OCI-LY3 (cell line): ENCODE measurements around the gene MOCOS.

Experiments
- CTCF ChIP-seq: fragments of 200-600, 300-600 bp; sonication (generic); IDR thresholded peaks from 2 replicates; pipeline ENCODE4 v1.5.1; 2014; ENCODE audit warnings: antibody characterized with exemption, low read length, low read depth
- EZH2phosphoT487 ChIP-seq: fragments of 200-600 bp; shearing (Covaris generic); IDR thresholded peaks from 2 replicates; pipeline ENCODE4 v1.6.1; 2018; ENCODE audit warnings: antibody characterized with exemption, mixed run types, low read depth

- TF ChIP-seq CTCF (no peak), EZH2phosphoT487 (no peak)
Measured at GRCh38 chr18:36301884-36302283, 114.6 kb downstream of the MOCOS start.
